Upper lobe of left lung (tissue), 4 donors: ENCODE results near the gene NHSL1.

ENCODE experiments used
- EP300 ChIP-seq, 4 donors: sonication (generic); formaldehyde crosslinking; IDR thresholded peaks; one replicate each; pipeline ENCODE4 v1.5.1; 2017; ENCODE audit warnings: antibody characterized with exemption in 4 of 4, control low read depth in 2 of 4
- POLR2AphosphoS5 ChIP-seq, 2 donors: sonication (generic); formaldehyde crosslinking; IDR thresholded peaks; one replicate each; pipeline ENCODE4 v1.5.1; 2017; ENCODE audit warnings: antibody characterized with exemption in 2 of 2
- TF ChIP-seq, protein P1 (sequence below), 6 experiments: fragments of 450-650 bp in 4 of 6; fragments of 200-600 bp in 2 of 6; sonication (generic) in 2 of 6; IDR thresholded peaks; one replicate each; pipeline ENCODE4 v1.5.1; 2016 to 2019; ENCODE audit warnings: antibody characterized with exemption in 6 of 6

DNA sequence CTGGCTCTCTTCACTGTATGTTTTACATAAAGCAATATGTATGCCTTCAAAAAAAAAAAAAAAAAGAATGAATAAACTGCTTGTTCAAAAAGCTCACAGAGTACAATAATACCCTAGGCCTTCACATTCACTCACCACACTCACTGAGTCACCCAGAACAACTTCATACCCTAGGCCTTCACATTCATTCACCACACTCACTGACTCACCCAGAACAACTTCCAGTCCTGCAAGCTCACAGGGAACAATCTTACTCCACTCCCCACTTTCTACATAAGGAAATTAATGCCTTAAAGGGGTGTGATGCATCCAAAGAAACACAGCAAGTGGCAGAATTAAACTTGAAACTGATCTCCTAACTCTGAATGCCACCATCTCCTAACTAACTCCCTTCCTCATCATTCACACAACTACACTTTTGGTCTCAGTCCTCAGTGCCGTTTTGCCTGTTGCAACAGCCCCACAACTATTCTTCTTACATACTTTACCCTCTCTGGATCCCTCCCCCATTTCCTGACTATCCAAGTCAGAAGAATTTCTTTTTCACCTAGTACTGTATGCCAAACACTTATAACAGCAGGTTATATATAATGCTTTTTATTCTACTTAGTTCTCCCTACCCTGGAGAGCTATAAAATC lies 34.2 kb downstream of the NHSL1 start:
- TF ChIP-seq, protein P1, sequence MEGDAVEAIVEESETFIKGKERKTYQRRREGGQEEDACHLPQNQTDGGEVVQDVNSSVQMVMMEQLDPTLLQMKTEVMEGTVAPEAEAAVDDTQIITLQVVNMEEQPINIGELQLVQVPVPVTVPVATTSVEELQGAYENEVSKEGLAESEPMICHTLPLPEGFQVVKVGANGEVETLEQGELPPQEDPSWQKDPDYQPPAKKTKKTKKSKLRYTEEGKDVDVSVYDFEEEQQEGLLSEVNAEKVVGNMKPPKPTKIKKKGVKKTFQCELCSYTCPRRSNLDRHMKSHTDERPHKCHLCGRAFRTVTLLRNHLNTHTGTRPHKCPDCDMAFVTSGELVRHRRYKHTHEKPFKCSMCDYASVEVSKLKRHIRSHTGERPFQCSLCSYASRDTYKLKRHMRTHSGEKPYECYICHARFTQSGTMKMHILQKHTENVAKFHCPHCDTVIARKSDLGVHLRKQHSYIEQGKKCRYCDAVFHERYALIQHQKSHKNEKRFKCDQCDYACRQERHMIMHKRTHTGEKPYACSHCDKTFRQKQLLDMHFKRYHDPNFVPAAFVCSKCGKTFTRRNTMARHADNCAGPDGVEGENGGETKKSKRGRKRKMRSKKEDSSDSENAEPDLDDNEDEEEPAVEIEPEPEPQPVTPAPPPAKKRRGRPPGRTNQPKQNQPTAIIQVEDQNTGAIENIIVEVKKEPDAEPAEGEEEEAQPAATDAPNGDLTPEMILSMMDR (IDR thresholded peaks at IDR 0.05), result no peak
- TF ChIP-seq POLR2AphosphoS5 (IDR thresholded peaks at IDR 0.05) (no peak), EP300 (IDR thresholded peaks at IDR 0.05) (no peak)
